Lower lobe of right lung (tissue), 2 donors: Measurements from ENCODE around the gene STAM. TPM values are rescaled to one million over a fixed set of nuclear protein-coding genes. Genes with fewer than 3 reads are reported as not detected.

ENCODE experiments used
- ATAC-seq, 2 donors: fragments of 200-7000 bp; cut with Tn5 transposase; one replicate each; pipeline ENCODE4 v1.9.1; 2020 to 2022; ENCODE audit warnings: mild to moderate bottlenecking in 2 of 2, moderate library complexity in 2 of 2
- DNase-seq: peaks from one replicate; pipeline ENCODE4 v3.0.0-alpha.2; 2020
- H3K27ac ChIP-seq: fragments of 200-600 bp; one replicate; pipeline ENCODE4 v1.8.0; 2022
- H3K27me3 ChIP-seq: fragments of 200-600 bp; one replicate; pipeline ENCODE4 v1.8.0; 2022; ENCODE audit warnings: low read depth
- H3K36me3 ChIP-seq: fragments of 200-600 bp; one replicate; pipeline ENCODE4 v1.8.0; 2022; ENCODE audit warnings: mild to moderate bottlenecking
- H3K4me1 ChIP-seq: fragments of 200-600 bp; one replicate; pipeline ENCODE4 v1.8.0; 2022
- H3K4me3 ChIP-seq: fragments of 200-600 bp; one replicate; pipeline ENCODE4 v1.8.0; 2022; ENCODE audit warnings: mild to moderate bottlenecking
- H3K9me3 ChIP-seq: fragments of 200-600 bp; one replicate; pipeline ENCODE4 v1.8.0; 2022
- CTCF ChIP-seq: fragments of 200-600 bp; IDR thresholded peaks from one replicate; pipeline ENCODE4 v1.8.0; 2022; ENCODE audit warnings: antibody characterized with exemption, mild to moderate bottlenecking
- intact Hi-C: fragments of 100-400 bp; cut with DNase I; formaldehyde crosslinking; loops from one replicate; pipeline ENCODE4 v1.11.0; 2022
- total RNA-seq: library from RNA; stranded (reverse); fragmentation: NEBNext Ultra II Directional; extraction: Animal tissue kit (Norgen Biotek cat#: 25700); gene quantifications from one replicate; pipeline ENCODE4 v1.2.1, GENCODE V29; 2021
- donor health status: DM: no; HTN: yes; CAD: no; lungs with severe emphysema.

STAM gene
- total RNA-seq, 1 donor from 2014 or later = 30.3 TPM

- Histone ChIP-seq H3K9me3 (no peaks in the 10 kb centered on the region), H3K36me3 (peaks cover 31% of the 10 kb centered on the region), H3K4me3 (no peak overlapping the region), H3K27ac (no peak overlapping the region), H3K4me1 (no peaks in the 10 kb centered on the region), H3K27me3 (no peaks in the 10 kb centered on the region)
- DNase-seq (no peak), ATAC-seq (no peak)
- TF ChIP-seq CTCF = no peak
- intact Hi-C loops = no loop called here
Observed at GRCh38 chr10:17685233-17685840, 41.4 kb downstream of the STAM start.

- intact Hi-C loops = no loop called here
- Histone ChIP-seq H3K4me3 (no peak overlapping the region), H3K36me3 (peaks cover 31% of the 10 kb centered on the region), H3K27me3 (no peaks in the 10 kb centered on the region), H3K27ac (no peak overlapping the region), H3K9me3 (no peaks in the 10 kb centered on the region), H3K4me1 (no peaks in the 10 kb centered on the region)
- no peak for ATAC-seq
- TF ChIP-seq CTCF = no peak
- DNase-seq = no peak
Observed at GRCh38 chr10:17687117-17687831, 43.3 kb downstream of the STAM start.

- Histone ChIP-seq H3K27ac (no peak overlapping the region), H3K36me3 (peaks cover 45% of the 10 kb centered on the region), H3K4me3 (no peak overlapping the region), H3K4me1 (no peaks in the 10 kb centered on the region), H3K27me3 (no peaks in the 10 kb centered on the region), H3K9me3 (no peaks in the 10 kb centered on the region)
- TF ChIP-seq CTCF = no peak
- no peak for DNase-seq
- ATAC-seq = no peak
- intact Hi-C loops = no loop called here
Observed at GRCh38 chr10:17689137-17689536, 45.2 kb downstream of the STAM start.

GRCh38 chr10:17693009-17693408, 49.1 kb downstream of the STAM start:
- DNase-seq (no peak), ATAC-seq (no peak)
- no peak for TF ChIP-seq CTCF
- intact Hi-C loops = no loop called here
- Histone ChIP-seq H3K4me1 (no peaks in the 10 kb centered on the region), H3K36me3 (peaks cover 66% of the 10 kb centered on the region), H3K9me3 (no peaks in the 10 kb centered on the region), H3K27me3 (no peaks in the 10 kb centered on the region), H3K4me3 (no peak overlapping the region), H3K27ac (no peak overlapping the region)

GRCh38 chr10:17698696-17699095, 54.7 kb downstream of the STAM start:
- H3K27me3 ChIP-seq = no peaks in the 10 kb centered on the region
- H3K27ac ChIP-seq = no peak overlapping the region
- DNase-seq (no peak), ATAC-seq (no peak)
- no peak for TF ChIP-seq CTCF
- H3K4me3 ChIP-seq = no peak overlapping the region
- peaks cover 47% of the 10 kb centered on the region for H3K36me3 ChIP-seq
- no peaks in the 10 kb centered on the region for H3K9me3 ChIP-seq
- no peaks in the 10 kb centered on the region for H3K4me1 ChIP-seq
- intact Hi-C loops = no loop called here
